GM11168 (cell line): ENCODE measurements around the gene KAT6B.
"Not testable (repeated sequence)": the region's sequence is repeated elsewhere in the genome, so short reads cannot be mapped to it uniquely, and the experiment has no call there.

Experiments used
- in situ Hi-C: fragments of 300-500 bp; cut with MboI; formaldehyde crosslinking; loops from one replicate; pipeline ENCODE4 v1.12.0; 2022; ENCODE audit warnings: low sequenced_read_pairs; ENCODE audit not compliant: unreplicated experiment

Gene KAT6B

GRCh38 chr10:74912682-74913081 lies 86.3 kb downstream of the KAT6B start:
- in situ Hi-C loops: no loop called here

GRCh38 chr10:74913377-74913979 lies 87.1 kb downstream of the KAT6B start:
- in situ Hi-C loops: no loop called here

GRCh38 chr10:74916283-74916682 lies 89.9 kb downstream of the KAT6B start:
- in situ Hi-C loops: no loop called here

- in situ Hi-C loops: no loop called here
Measured at GRCh38 chr10:74917481-74918077, 91.2 kb downstream of the KAT6B start.

- in situ Hi-C loops: no loop called here
Measured at GRCh38 chr10:74919671-74920070, 93.3 kb downstream of the KAT6B start.

- in situ Hi-C loops: not testable (repeated sequence)
Measured at GRCh38 chr10:74921070-74921469, 94.7 kb downstream of the KAT6B start.

- in situ Hi-C loops: no loop called here
Measured at GRCh38 chr10:74921744-74922143, 95.3 kb downstream of the KAT6B start.

GRCh38 chr10:74922921-74923320 lies 96.5 kb downstream of the KAT6B start:
- in situ Hi-C loops: no loop called here

- in situ Hi-C loops: no loop called here
Measured at GRCh38 chr10:74923556-74923955, 97.2 kb downstream of the KAT6B start.

GRCh38 chr10:74924251-74924963 lies 98.0 kb downstream of the KAT6B start:
- in situ Hi-C loops: no loop called here

GRCh38 chr10:74925291-74925690 lies 98.9 kb downstream of the KAT6B start:
- in situ Hi-C loops: no loop called here

- in situ Hi-C loops: no loop called here
Measured at GRCh38 chr10:74925708-74926107, 99.3 kb downstream of the KAT6B start.

GRCh38 chr10:74926791-74927585 lies 100.6 kb downstream of the KAT6B start:
- in situ Hi-C loops: no loop called here

GRCh38 chr10:74927701-74928100 lies 101.3 kb downstream of the KAT6B start:
- in situ Hi-C loops: no loop called here

- in situ Hi-C loops: no loop called here
Measured at GRCh38 chr10:74928742-74929191, 102.4 kb downstream of the KAT6B start.

GRCh38 chr10:74929197-74929596 lies 102.8 kb downstream of the KAT6B start:
- in situ Hi-C loops: no loop called here

- in situ Hi-C loops: no loop called here
Measured at GRCh38 chr10:74930965-74931364, 104.6 kb downstream of the KAT6B start.

GRCh38 chr10:74932648-74933047 lies 106.2 kb downstream of the KAT6B start:
- in situ Hi-C loops: no loop called here

- in situ Hi-C loops: no loop called here
Measured at GRCh38 chr10:74934100-74934812, 107.9 kb downstream of the KAT6B start.

- in situ Hi-C loops: no loop called here
Measured at GRCh38 chr10:74936577-74937265, 110.3 kb downstream of the KAT6B start.
